Left ventricle myocardium superior (tissue), 1 donor: ENCODE measurements around the gene FAM168A. TPM values are rescaled to one million over a fixed set of nuclear protein-coding genes. Genes with fewer than 3 reads are reported as not detected.

Experiments used
- ATAC-seq: fragments of 200-7000 bp; cut with Tn5 transposase; one replicate; pipeline ENCODE4 v1.9.1; 2020; ENCODE audit warnings: mild to moderate bottlenecking, moderate library complexity
- DNase-seq: peaks from one replicate; pipeline ENCODE4 v3.0.0-alpha.2; 2020
- intact Hi-C: fragments of 100-400 bp; cut with micrococcal nuclease; formaldehyde crosslinking; loops from one replicate; pipeline ENCODE4 v1.11.0; 2022
- total RNA-seq: library from RNA; stranded (reverse); fragmentation: NEBNext Ultra II Directional; extraction: Animal tissue kit (Norgen Biotek cat#: 25700); gene quantifications from one replicate; pipeline ENCODE4 v1.2.1, GENCODE V29; 2021
- donor health status: DM: no; HTN: yes; CAD: no; lungs with severe emphysema.

Gene FAM168A
- total RNA-seq, 1 donor from 2014 or later: 30.6 TPM

GRCh38 chr11:73414977-73415651 lies 182.8 kb downstream of the FAM168A start:
- intact Hi-C loops: no loop called here
- peak; percentile 41 for ATAC-seq

GRCh38 chr11:73413256-73413655 lies 184.7 kb downstream of the FAM168A start:
- ATAC-seq (no peak), DNase-seq (no peak)
- intact Hi-C loops: no loop called here

More at GRCh38 chr11:73414977-73415651, 182.8 kb downstream of the FAM168A start:
- DNase-seq: no peak

GRCh38 chr11:73412308-73412707 lies 185.6 kb downstream of the FAM168A start:
- intact Hi-C loops: no loop called here
- DNase-seq (no peak), ATAC-seq (no peak)

GRCh38 chr11:73411031-73411430 lies 186.9 kb downstream of the FAM168A start:
- ATAC-seq (no peak), DNase-seq (no peak)
- intact Hi-C loops: no loop called here

GRCh38 chr11:73410627-73411026 lies 187.3 kb downstream of the FAM168A start:
- no peak for DNase-seq
- ATAC-seq: no peak
- intact Hi-C loops: no loop called here

GRCh38 chr11:73409431-73409830 lies 188.5 kb downstream of the FAM168A start:
- DNase-seq: no peak
- no peak for ATAC-seq
- intact Hi-C loops: loop anchor here (10.0 kb wide), 1 partner anchor 255 kb away; no protein-coding TSS in a partner anchor

GRCh38 chr11:73406619-73407018 lies 191.3 kb downstream of the FAM168A start:
- no peak for DNase-seq
- ATAC-seq: no peak
- intact Hi-C loops: loop anchor here (10.0 kb wide), 1 partner anchor 258 kb away; no protein-coding TSS in a partner anchor

GRCh38 chr11:73406131-73406530 lies 191.8 kb downstream of the FAM168A start:
- ATAC-seq: no peak
- no peak for DNase-seq
- intact Hi-C loops: loop anchor here (10.0 kb wide), 1 partner anchor 259 kb away; no protein-coding TSS in a partner anchor

- ATAC-seq (no peak), DNase-seq (no peak)
- intact Hi-C loops: loop anchor here (10.0 kb wide), 1 partner anchor 260 kb away; no protein-coding TSS in a partner anchor
Observed at GRCh38 chr11:73405146-73405510, 192.8 kb downstream of the FAM168A start.

- no peak for DNase-seq
Observed at GRCh38 chr11:73404506-73405145, 193.3 kb downstream of the FAM168A start.

GRCh38 chr11:73404048-73404447 lies 193.9 kb downstream of the FAM168A start:
- peak; percentile 81 for DNase-seq
- ATAC-seq: peak; percentile 92
- intact Hi-C loops: loop anchor here (10.0 kb wide), 1 partner anchor 261 kb away; no protein-coding TSS in a partner anchor

More at GRCh38 chr11:73404506-73405145, 193.3 kb downstream of the FAM168A start:
- intact Hi-C loops: loop anchor here (10.0 kb wide), 1 partner anchor 260 kb away; no protein-coding TSS in a partner anchor
- ATAC-seq: no peak

GRCh38 chr11:73403541-73403940 lies 194.4 kb downstream of the FAM168A start:
- ATAC-seq: peak; percentile 14
- no peak for DNase-seq
- intact Hi-C loops: loop anchor here (10.0 kb wide), 1 partner anchor 261 kb away; no protein-coding TSS in a partner anchor

- no peak for DNase-seq
- ATAC-seq: no peak
- intact Hi-C loops: loop anchor here (10.0 kb wide), 1 partner anchor 262 kb away; no protein-coding TSS in a partner anchor
Observed at GRCh38 chr11:73402834-73403185, 195.1 kb downstream of the FAM168A start.

- intact Hi-C loops: loop anchor here (10.0 kb wide), 1 partner anchor 263 kb away; no protein-coding TSS in a partner anchor
- ATAC-seq (no peak), DNase-seq (no peak)
Observed at GRCh38 chr11:73401924-73402833, 195.7 kb downstream of the FAM168A start.

GRCh38 chr11:73401217-73401923 lies 196.5 kb downstream of the FAM168A start:
- DNase-seq (no peak), ATAC-seq (no peak)
- intact Hi-C loops: loop anchor here (10.0 kb wide), 1 partner anchor 263 kb away; no protein-coding TSS in a partner anchor

GRCh38 chr11:73400293-73400692 lies 197.6 kb downstream of the FAM168A start:
- ATAC-seq: no peak
- no peak for DNase-seq
- intact Hi-C loops: loop anchor here (10.0 kb wide), 1 partner anchor 265 kb away; no protein-coding TSS in a partner anchor

GRCh38 chr11:73399636-73400035 lies 198.3 kb downstream of the FAM168A start:
- no peak for ATAC-seq
- intact Hi-C loops: loop anchor here (10.0 kb wide), 1 partner anchor 265 kb away; no protein-coding TSS in a partner anchor
- DNase-seq: no peak

GRCh38 chr11:73399159-73399590 lies 198.7 kb downstream of the FAM168A start:
- intact Hi-C loops: no loop called here
- DNase-seq (no peak), ATAC-seq (peak; percentile 33)
